H1 (cell line): ENCODE results near the gene PMS1. TPM values are rescaled to one million over a fixed set of nuclear protein-coding genes. Genes with fewer than 3 reads are reported as not detected.

Experiments used
- CTCF ChIA-PET: fragments of 300-600 bp; sonication (Branson Sonifier 250); formaldehyde crosslinking; loops from one replicate; lab custom pipeline; 2021; ENCODE audit not compliant: partially characterized antibody; lab: Charles Lee
- POLR2A ChIA-PET: fragments of 300-600 bp; sonication (Branson Sonifier 250); formaldehyde crosslinking; loops from one replicate; lab custom pipeline; 2021; ENCODE audit warnings: inconsistent platforms; ENCODE audit not compliant: partially characterized antibody; lab: Charles Lee
- DNase-seq, 2 experiments: peaks; one replicate each; pipeline versions ENCODE4 v3.0.0 to v3.0.0-alpha.2; 2010 to 2022; ENCODE audit warnings: low spot score in 2 of 2, low read depth in 1 of 2, mixed read lengths in 1 of 2
- FAIRE-seq: peaks from 2 replicates; lab custom pipeline; 2011; peaks lifted over from hg19 to GRCh38; lab: Jason Lieb, UNC
- H2AFZ ChIP-seq: 2 replicates; pipeline ENCODE4 v1.8.1; 2012; ENCODE audit warnings: low read length, inconsistent platforms
- H2AK5ac ChIP-seq: 2 replicates; pipeline ENCODE4 v1.6.1; 2013; ENCODE audit warnings: low read depth, low read length
- H2BK120ac ChIP-seq: replicated peaks from 2 replicates; pipeline ENCODE3; 2013; ENCODE audit warnings: low read depth, low read length, inconsistent platforms
- H2BK12ac ChIP-seq: 2 replicates; pipeline ENCODE4 v1.6.1; 2013; ENCODE audit warnings: low read depth, low read length
- H2BK15ac ChIP-seq: 2 replicates; pipeline ENCODE4 v1.6.1; 2013; ENCODE audit warnings: low read length
- H2BK20ac ChIP-seq: 2 replicates; pipeline ENCODE4 v1.6.1; 2013; ENCODE audit warnings: low read length
- H2BK5ac ChIP-seq: 2 replicates; pipeline ENCODE4 v1.6.1; 2013; ENCODE audit warnings: low read depth, low read length
- H3K14ac ChIP-seq: 2 replicates; pipeline ENCODE4 v1.6.1; 2013; ENCODE audit warnings: inconsistent platforms; ENCODE audit not compliant: insufficient read length
- H3K18ac ChIP-seq: 2 replicates; pipeline ENCODE4 v1.6.1; 2013; ENCODE audit warnings: low read length; ENCODE audit errors: extremely low read depth
- H3K23ac ChIP-seq: 2 replicates; pipeline ENCODE4 v1.6.1; 2013; ENCODE audit warnings: inconsistent platforms; ENCODE audit not compliant: insufficient read length
- H3K23me2 ChIP-seq: 2 replicates; pipeline ENCODE4 v1.6.1; 2013; ENCODE audit warnings: low read depth, low read length
- H3K27ac ChIP-seq: 2 replicates; pipeline ENCODE4 v1.6.1; 2011; ENCODE audit warnings: low read depth, low read length, inconsistent platforms
- H3K27me3 ChIP-seq, 4 experiments: replicated peaks in 1 of 4; 1 replicate in 1 of 4; 2 replicates in 3 of 4; pipeline versions ENCODE4 v1.6.1 to v1.8.1; 2011 to 2013; ENCODE audit warnings: low read length in 3 of 4, mild to moderate bottlenecking in 3 of 4, inconsistent platforms in 2 of 4, mixed read lengths in 2 of 4, moderate library complexity in 1 of 4; ENCODE audit not compliant: control insufficient read depth in 3 of 4, insufficient read depth in 3 of 4; ENCODE audit errors: extremely low read depth in 1 of 4
- H3K36me3 ChIP-seq, 4 experiments: 2 replicates each; pipeline versions ENCODE4 v1.6.1 to v1.8.1; 2011 to 2013; ENCODE audit warnings: mild to moderate bottlenecking in 4 of 4, low read length in 3 of 4, moderate library complexity in 2 of 4, control low read depth in 1 of 4, inconsistent platforms in 1 of 4; ENCODE audit not compliant: insufficient read depth in 4 of 4, control insufficient read depth in 2 of 4
- H3K4ac ChIP-seq: replicated peaks from 2 replicates; pipeline ENCODE3; 2013; ENCODE audit warnings: low read length, low read depth, mixed read lengths, inconsistent platforms; ENCODE audit not compliant: insufficient read length
- H3K4me1 ChIP-seq, 4 experiments: replicated peaks in 1 of 4; 1 replicate in 1 of 4; 2 replicates in 3 of 4; pipeline versions ENCODE4 v1.6.1 to v1.8.1; 2011 to 2013; ENCODE audit warnings: low read length in 3 of 4, inconsistent platforms in 2 of 4, mixed read lengths in 1 of 4; ENCODE audit not compliant: insufficient read depth in 4 of 4, control insufficient read depth in 3 of 4
- H3K4me2 ChIP-seq, 2 experiments: 2 replicates each; pipeline versions ENCODE4 v1.6.1 to v1.8.1; 2011 to 2013; ENCODE audit warnings: low read depth in 2 of 2, low read length in 2 of 2, control low read depth in 1 of 2, inconsistent platforms in 1 of 2, mild to moderate bottlenecking in 1 of 2; ENCODE audit not compliant: insufficient read depth in 1 of 2
- H3K4me3 ChIP-seq, 4 experiments: fragments of 200-600, 300-600 bp in 1 of 4; sonication (generic), shearing (Covaris generic), sonication (Bioruptor Twin) in 1 of 4; 2 replicates each; pipeline versions ENCODE4 v1.5.1 to v1.8.1; 2011 to 2016; ENCODE audit warnings: low read length in 4 of 4, low read depth in 3 of 4, control low read depth in 2 of 4, inconsistent platforms in 2 of 4, mild to moderate bottlenecking in 2 of 4, mixed read lengths in 1 of 4, moderate library complexity in 1 of 4; ENCODE audit not compliant: insufficient read depth in 2 of 4; ENCODE audit errors: extremely low read depth in 1 of 4
- H3K56ac ChIP-seq: replicated peaks from 2 replicates; pipeline ENCODE3; 2013; ENCODE audit warnings: low read depth, mild to moderate bottlenecking, mixed read lengths, low read length, inconsistent platforms; ENCODE audit not compliant: insufficient read length
- H3K79me1 ChIP-seq: 2 replicates; pipeline ENCODE4 v1.6.1; 2013; ENCODE audit warnings: low read depth, low read length, control low read depth
- H3K79me2 ChIP-seq, 2 experiments: 2 replicates each; pipeline versions ENCODE4 v1.6.1 to v1.8.1; 2012 to 2013; ENCODE audit warnings: low read length in 2 of 2, mild to moderate bottlenecking in 2 of 2, inconsistent platforms in 1 of 2; ENCODE audit not compliant: insufficient read depth in 2 of 2, control insufficient read depth in 1 of 2
- H3K9ac ChIP-seq, 4 experiments: replicated peaks in 1 of 4; 1 replicate in 1 of 4; 2 replicates in 3 of 4; pipeline versions ENCODE4 v1.6.1 to v1.8.1; 2011 to 2013; ENCODE audit warnings: low read depth in 3 of 4, low read length in 3 of 4, control low read depth in 2 of 4, mild to moderate bottlenecking in 2 of 4, moderate library complexity in 2 of 4, inconsistent platforms in 1 of 4; ENCODE audit errors: extremely low read depth in 1 of 4
- H3K9me3 ChIP-seq, 2 experiments: 2 replicates each; pipeline versions ENCODE4 v1.6.1 to v1.8.1; 2012 to 2013; ENCODE audit warnings: mild to moderate bottlenecking in 2 of 2, moderate library complexity in 2 of 2, control low read depth in 1 of 2, inconsistent platforms in 1 of 2, low read depth in 1 of 2, low read length in 1 of 2, mixed read lengths in 1 of 2; ENCODE audit not compliant: insufficient read depth in 2 of 2
- H4K20me1 ChIP-seq, 2 experiments: replicated peaks in 1 of 2; 2 replicates each; pipeline versions ENCODE3 to v1.8.1; 2011 to 2013; ENCODE audit warnings: inconsistent platforms in 2 of 2, low read length in 2 of 2, mild to moderate bottlenecking in 1 of 2; ENCODE audit not compliant: insufficient read depth in 2 of 2, control insufficient read depth in 1 of 2
- H4K5ac ChIP-seq: 2 replicates; pipeline ENCODE4 v1.6.1; 2013; ENCODE audit warnings: low read length, low read depth, mixed read lengths, inconsistent platforms; ENCODE audit not compliant: insufficient read length
- H4K8ac ChIP-seq: 2 replicates; pipeline ENCODE4 v1.8.0; 2013; ENCODE audit warnings: mild to moderate bottlenecking, moderate library complexity, low read length, inconsistent platforms; ENCODE audit not compliant: insufficient read depth; ENCODE audit errors: extremely low read depth
- H4K91ac ChIP-seq: replicated peaks from 2 replicates; pipeline ENCODE3; 2013; ENCODE audit warnings: low read length, mixed read lengths, inconsistent platforms; ENCODE audit not compliant: insufficient read length
- CTCF ChIP-seq, 3 experiments: IDR thresholded peaks; 1 replicate in 2 of 3; 2 replicates in 1 of 3; pipeline versions ENCODE4 v1.5.1 to v1.6.1; 2011; ENCODE audit warnings: low read length in 3 of 3, mild to moderate bottlenecking in 3 of 3, inconsistent platforms in 2 of 3, low read depth in 1 of 3, moderate library complexity in 1 of 3; ENCODE audit not compliant: insufficient read depth in 1 of 3; ENCODE audit errors: control extremely low read depth in 1 of 3
- E2F6 ChIP-seq: IDR thresholded peaks from 2 replicates; pipeline ENCODE4 v1.6.1; 2012; ENCODE audit warnings: inconsistent platforms
- HDAC6 ChIP-seq: IDR thresholded peaks from one replicate; pipeline ENCODE4 v1.7.1; 2012; ENCODE audit warnings: low read depth, mild to moderate bottlenecking, inconsistent platforms, low read length, moderate library complexity
- JUN ChIP-seq: IDR thresholded peaks from 2 replicates; pipeline ENCODE4 v1.6.1; 2011; ENCODE audit warnings: low read depth, mild to moderate bottlenecking, improper control_type of control experiment, low read length
- KDM4A ChIP-seq: IDR thresholded peaks from one replicate; pipeline ENCODE4 v1.7.1; 2012; ENCODE audit warnings: low read depth, mild to moderate bottlenecking, moderate library complexity, low read length, inconsistent platforms; ENCODE audit not compliant: severe bottlenecking
- MAX ChIP-seq: IDR thresholded peaks from 2 replicates; pipeline ENCODE4 v1.6.1; 2012; ENCODE audit warnings: inconsistent platforms
- RXRA ChIP-seq: IDR thresholded peaks from 2 replicates; pipeline ENCODE4 v1.6.1; 2011; ENCODE audit warnings: low read depth, mild to moderate bottlenecking, low read length, moderate library complexity; ENCODE audit not compliant: insufficient read depth
- SAP30 ChIP-seq: fragments of 300-600 bp; sonication (generic); IDR thresholded peaks from 2 replicates; pipeline ENCODE4 v1.7.1; 2012; ENCODE audit warnings: low read length, moderate library complexity, mild to moderate bottlenecking, inconsistent platforms; ENCODE audit not compliant: insufficient read depth, insufficient replicate concordance
- YY1 ChIP-seq: IDR thresholded peaks from 2 replicates; pipeline ENCODE4 v1.6.1; 2011; ENCODE audit warnings: low read depth, mild to moderate bottlenecking, low read length
- WGBS, 2 experiments: shearing (Covaris generic) in 1 of 2; methylation state at CpG; one replicate each; pipeline versions ENCODE4 v1.1.6 to v1.1.7; 2013 to 2015; ENCODE audit warnings: low lambda C conversion rate in 2 of 2, mixed read lengths in 2 of 2, inconsistent platforms in 1 of 2, low coverage in 1 of 2, missing lambda C conversion rate in 1 of 2; ENCODE audit not compliant: insufficient replicate concordance in 2 of 2, insufficient coverage in 1 of 2, insufficient read length in 1 of 2; ENCODE audit errors: extremely low coverage in 1 of 2, missing lambda C conversion rate in 1 of 2; 5-methylcytosine and 5-hydroxymethylcytosine counted together
- polyA plus RNA-seq, 7 experiments: library from polyadenylated mRNA; depleted of rRNA in 3 of 7; stranded (reverse) in 5 of 7; unstranded in 2 of 7; fragments of >200 nt in 5 of 7; fragments of 200-250 nt in 2 of 7; gene quantifications; 1 replicate in 5 of 7; 2 replicates in 1 of 7; 4 replicates in 1 of 7; pipeline versions ENCODE4 v1.2.1 to v1.2.3, GENCODE V29; 2011 to 2013; ENCODE audit warnings: missing spikeins in 2 of 7, mixed read lengths in 2 of 7
- total RNA-seq: library from RNA; stranded (reverse); fragmentation: NEBNext Ultra II Directional; extraction: Animal tissue kit (Norgen Biotek cat#: 25700); gene quantifications from 2 replicates; pipeline ENCODE4 v1.2.1, GENCODE V29; 2021

PMS1 gene
- total and polyA plus RNA-seq, 2 of the 8 experiments (the other 6 are each of a cell fraction or from before 2014, with no cell fraction given) = 13.1 to 59.7 TPM

GRCh38 chr2:189762229-189762550, 22.1 kb upstream of the PMS1 start:
- 2% methylated on average over 7 of the region's 7 CpGs; no CpG with 5 or more reads in 1 of the 2 experiments for WGBS, 2 experiments
- no peaks in the 10 kb centered on the region for H4K20me1 ChIP-seq
- H3K27ac ChIP-seq = peak overlapping the region; percentile 85; the same call in 1 of the 2 replicates
- no peak for DNase-seq
- H3K4me2 ChIP-seq = peak overlapping the region; percentile 49 to 75
- FAIRE-seq = no peak
- CTCF ChIA-PET = interaction anchor here (0.7 to 3.1 kb wide), 25 partner anchors 9 to 295 kb away, joined by 3 to 33 read pairs (median 4); partner anchors contain the start of genes ASNSD1, ORMDL1 and PMS1
- H3K14ac ChIP-seq = no peak overlapping the region
- no peaks in the 10 kb centered on the region for H3K79me2 ChIP-seq
- H4K91ac ChIP-seq = no peak overlapping the region
- H2AFZ ChIP-seq = peak overlapping the region; percentile 95
- H2BK20ac ChIP-seq = no peak overlapping the region
- peak overlapping the region; percentile 86 to 91 (median 90) for H3K9ac ChIP-seq
- POLR2A ChIA-PET = interaction anchor here (0.8 to 4.3 kb wide), 9 partner anchors 12 to 418 kb away, joined by 3 to 28 read pairs (median 4); partner anchors contain the start of genes ORMDL1, PMS1 and WDR75
- peaks cover 0 to 6% (median 0%) of the 10 kb centered on the region in 4 experiments; a peak in 2 of 8 replicates for H3K36me3 ChIP-seq
- H3K23ac ChIP-seq = no peak overlapping the region
- no peak overlapping the region for H2BK120ac ChIP-seq
- H4K5ac ChIP-seq = peak overlapping the region; percentile 82
- no peaks in the 10 kb centered on the region for H3K9me3 ChIP-seq
- peak overlapping the region; percentile 81 to 91 (median 88) for H3K4me3 ChIP-seq
- H2BK15ac ChIP-seq = no peak overlapping the region
- peak overlapping the region; percentile 71 for H3K56ac ChIP-seq
- H3K79me1 ChIP-seq = no peaks in the 10 kb centered on the region
- H2BK12ac ChIP-seq = no peak overlapping the region
- H3K23me2 ChIP-seq = no peaks in the 10 kb centered on the region
- peak overlapping the region; percentile 68; the same call in 1 of the 2 replicates for H4K8ac ChIP-seq
- no peak overlapping the region for H2AK5ac ChIP-seq
- H3K4ac ChIP-seq = peak overlapping the region; percentile 82
- H3K27me3 ChIP-seq = no peaks in the 10 kb centered on the region
- peak overlapping the region; percentile 34; the same call in 1 of the 2 replicates for H3K18ac ChIP-seq
- H3K4me1 ChIP-seq = no peaks in the 10 kb centered on the region; a peak in 1 of 7 replicates
- peak overlapping the region; percentile 87; the same call in 1 of the 2 replicates for H2BK5ac ChIP-seq
- TF ChIP-seq SAP30 (peak; percentile 21), JUN (no peak), YY1 (no peak), E2F6 (no peak), KDM4A (peak; percentile 28), RXRA (no peak), MAX (no peak), HDAC6 (no peak), CTCF (IDR thresholded peaks at IDR 0.05; ENCODE audit: control extremely low read depth in 1 of 3, insufficient read depth in 1 of 3, low read depth in 1 of 3, low read length in 3 of 3) (no peak)
